Right ventricle myocardium inferior (tissue), 1 donor: Measurements from ENCODE around the gene SLC35D1. TPM values are rescaled to one million over a fixed set of nuclear protein-coding genes. Genes with fewer than 3 reads are reported as not detected.
A peak's percentile ranks its signal among the peaks of the same experiment; 100 is the strongest.
"Not testable (repeated sequence)": the region's sequence is repeated elsewhere in the genome, so short reads cannot be mapped to it uniquely, and the experiment has no call there.

ENCODE experiments used
- ATAC-seq: fragments of 200-7000 bp; cut with Tn5 transposase; one replicate; pipeline ENCODE4 v1.9.1; 2020; ENCODE audit warnings: mild to moderate bottlenecking, moderate library complexity
- DNase-seq: peaks from one replicate; pipeline ENCODE4 v3.0.0; 2021; ENCODE audit errors: missing footprints
- intact Hi-C: fragments of 100-400 bp; cut with DNase I; formaldehyde crosslinking; loops from one replicate; pipeline ENCODE4 v1.11.0; 2022
- long read RNA-seq: library from polyadenylated mRNA; unstranded; transcript quantifications from one replicate; pipeline ENCODE4 v2.0.0, GENCODE V29; 2021
- total RNA-seq: library from RNA; stranded (reverse); fragmentation: NEBNext Ultra II Directional; extraction: Animal tissue kit (Norgen Biotek cat#: 25700); gene quantifications from one replicate; pipeline ENCODE4 v1.2.1, GENCODE V29; 2021
- donor health status: DM: no; HTN: yes; CAD: no; lungs with severe emphysema.

Gene SLC35D1
- 3.2 TPM for total RNA-seq
- long read RNA-seq, full-length matches to known transcripts: 1 of 1 reads
- long read RNA-seq, partial matches to known transcripts: 0 of 1 reads
- long read RNA-seq, other reads (novel, unspliced or antisense): 0 of 1 reads

GRCh38 chr1:67053785-67054772 lies at the start of gene SLC35D1:
Gene SLC35D1 (minus strand): TSS chr1:67054148. CDS start chr1:67054013, 135 bp downstream.
- DNase-seq (peak; percentile 89), ATAC-seq (peak; percentile 89)
- intact Hi-C loops: loop anchor here (5.0 kb wide), 3 partner anchors 52 to 127 kb away; no protein-coding TSS in a partner anchor

- DNase-seq: no peak
- ATAC-seq: no peak
- intact Hi-C loops: no loop called here
Measured at GRCh38 chr1:67103548-67103947, 49.6 kb upstream of the SLC35D1 start.

- ATAC-seq: no peak
- intact Hi-C loops: no loop called here
- no peak for DNase-seq
Measured at GRCh38 chr1:67100833-67101232, 46.9 kb upstream of the SLC35D1 start.

- DNase-seq (no peak), ATAC-seq (no peak)
- intact Hi-C loops: no loop called here
Measured at GRCh38 chr1:67097305-67097704, 43.4 kb upstream of the SLC35D1 start.

GRCh38 chr1:67094191-67094590 lies 40.2 kb upstream of the SLC35D1 start:
- intact Hi-C loops: no loop called here
- DNase-seq (no peak), ATAC-seq (no peak)

- intact Hi-C loops: no loop called here
- no peak for DNase-seq
- no peak for ATAC-seq
Measured at GRCh38 chr1:67089685-67090208, 35.8 kb upstream of the SLC35D1 start.

- no peak for DNase-seq
- no peak for ATAC-seq
- intact Hi-C loops: no loop called here
Measured at GRCh38 chr1:67088440-67088839, 34.5 kb upstream of the SLC35D1 start.

GRCh38 chr1:67085326-67085725 lies 31.4 kb upstream of the SLC35D1 start:
- DNase-seq (no peak), ATAC-seq (no peak)
- intact Hi-C loops: no loop called here

GRCh38 chr1:67084765-67085318 lies 30.9 kb upstream of the SLC35D1 start:
- intact Hi-C loops: no loop called here
- ATAC-seq: no peak
- DNase-seq: no peak

- DNase-seq: no peak
- intact Hi-C loops: no loop called here
- ATAC-seq: no peak
Measured at GRCh38 chr1:67078291-67078690, 24.3 kb upstream of the SLC35D1 start.

- intact Hi-C loops: no loop called here
Measured at GRCh38 chr1:67077593-67077992, 23.6 kb upstream of the SLC35D1 start.

GRCh38 chr1:67072749-67073148 lies 18.8 kb upstream of the SLC35D1 start:
- intact Hi-C loops: no loop called here
- DNase-seq: no peak
- ATAC-seq: no peak

More at GRCh38 chr1:67077593-67077992, 23.6 kb upstream of the SLC35D1 start:
- ATAC-seq (no peak), DNase-seq (no peak)

GRCh38 chr1:67067655-67068054 lies 13.7 kb upstream of the SLC35D1 start:
- ATAC-seq, intact Hi-C loops, DNase-seq: not testable (repeated sequence)

GRCh38 chr1:67062412-67062811 lies 8.5 kb upstream of the SLC35D1 start:
- DNase-seq: no peak
- intact Hi-C loops: no loop called here
- ATAC-seq: no peak

GRCh38 chr1:67061266-67061665 lies 7.3 kb upstream of the SLC35D1 start:
- DNase-seq: no peak
- intact Hi-C loops: no loop called here
- ATAC-seq: no peak

GRCh38 chr1:67060811-67061218 lies 6.9 kb upstream of the SLC35D1 start:
- ATAC-seq: no peak
- no peak for DNase-seq
- intact Hi-C loops: no loop called here

GRCh38 chr1:67059346-67059745 lies 5.4 kb upstream of the SLC35D1 start:
- DNase-seq (no peak), ATAC-seq (no peak)
- intact Hi-C loops: no loop called here

GRCh38 chr1:67058761-67059160 lies 4.8 kb upstream of the SLC35D1 start:
- no peak for ATAC-seq
- DNase-seq: no peak
- intact Hi-C loops: no loop called here

- DNase-seq: no peak
- intact Hi-C loops: no loop called here
- no peak for ATAC-seq
Measured at GRCh38 chr1:67058242-67058641, 4.3 kb upstream of the SLC35D1 start.

GRCh38 chr1:67053535-67053784 lies 488 bp downstream of the SLC35D1 start:
- DNase-seq: no peak
- peak; percentile 89 for ATAC-seq
- intact Hi-C loops: loop anchor here (5.0 kb wide), 3 partner anchors 51 to 126 kb away; no protein-coding TSS in a partner anchor
